H1 (cell line): ENCODE results near the gene MACF1.

Experiments
- ATF2 ChIP-seq: IDR thresholded peaks from 2 replicates; pipeline ENCODE4 v1.6.1; 2012; ENCODE audit warnings: low read length, inconsistent platforms
- ATF3 ChIP-seq: IDR thresholded peaks from 2 replicates; pipeline ENCODE4 v1.6.1; 2011; ENCODE audit warnings: low read depth, mild to moderate bottlenecking, low read length; ENCODE audit not compliant: insufficient read depth
- CHD7 ChIP-seq: fragments of 300-600 bp; sonication (generic); IDR thresholded peaks from 2 replicates; pipeline ENCODE4 v1.7.1; 2012; ENCODE audit warnings: low read length, moderate library complexity, mild to moderate bottlenecking, inconsistent platforms; ENCODE audit not compliant: insufficient replicate concordance
- CTCF ChIP-seq, 3 experiments: IDR thresholded peaks; 1 replicate in 2 of 3; 2 replicates in 1 of 3; pipeline versions ENCODE4 v1.5.1 to v1.6.1; 2011; ENCODE audit warnings: low read length in 3 of 3, mild to moderate bottlenecking in 3 of 3, inconsistent platforms in 2 of 3, low read depth in 1 of 3, moderate library complexity in 1 of 3; ENCODE audit not compliant: insufficient read depth in 1 of 3; ENCODE audit errors: control extremely low read depth in 1 of 3
- EP300 ChIP-seq, 2 experiments: IDR thresholded peaks; 1 replicate in 1 of 2; 2 replicates in 1 of 2; pipeline ENCODE4 v1.6.1; 2011 to 2012; ENCODE audit warnings: low read depth in 2 of 2, low read length in 2 of 2, mild to moderate bottlenecking in 2 of 2, borderline replicate concordance in 1 of 2, inconsistent platforms in 1 of 2, moderate library complexity in 1 of 2
- EZH2 ChIP-seq: fragments of 200-600 bp; sonication (generic); IDR thresholded peaks from 2 replicates; pipeline ENCODE4 v1.7.1; 2012; ENCODE audit warnings: low read depth, mild to moderate bottlenecking, moderate library complexity, low read length, inconsistent platforms; ENCODE audit not compliant: severe bottlenecking
- HDAC6 ChIP-seq: IDR thresholded peaks from one replicate; pipeline ENCODE4 v1.7.1; 2012; ENCODE audit warnings: low read depth, mild to moderate bottlenecking, inconsistent platforms, low read length, moderate library complexity
- KDM1A ChIP-seq: fragments of 200-600, 300-600 bp; sonication (generic); IDR thresholded peaks from 2 replicates; pipeline ENCODE4 v1.7.1; 2016; ENCODE audit warnings: mild to moderate bottlenecking, low read length, borderline replicate concordance
- MAX ChIP-seq: IDR thresholded peaks from 2 replicates; pipeline ENCODE4 v1.6.1; 2012; ENCODE audit warnings: inconsistent platforms
- POLR2A ChIP-seq, 2 experiments: IDR thresholded peaks; 1 replicate in 1 of 2; 2 replicates in 1 of 2; pipeline ENCODE4 v1.6.1; 2011; ENCODE audit warnings: low read depth in 2 of 2, low read length in 2 of 2, mild to moderate bottlenecking in 2 of 2; ENCODE audit errors: control extremely low read depth in 1 of 2
- POLR2AphosphoS5 ChIP-seq: IDR thresholded peaks from 2 replicates; pipeline ENCODE4 v1.6.1; 2011; ENCODE audit warnings: low read depth, low read length
- RFX5 ChIP-seq: IDR thresholded peaks from 2 replicates; pipeline ENCODE4 v1.6.1; 2011; ENCODE audit warnings: low read depth, low read length, improper control_type of control experiment, borderline replicate concordance
- TCF12 ChIP-seq: IDR thresholded peaks from 2 replicates; pipeline ENCODE4 v1.6.1; 2011; ENCODE audit warnings: low read depth, mild to moderate bottlenecking, low read length

- no peak for TF ChIP-seq CTCF (IDR thresholded peaks at IDR 0.05; ENCODE audit: control extremely low read depth in 1 of 3, insufficient read depth in 1 of 3, low read depth in 1 of 3, low read length in 3 of 3)
- no peak for TF ChIP-seq EP300 (IDR thresholded peaks at IDR 0.05; ENCODE audit: borderline replicate concordance in 1 of 2, low read depth in 2 of 2, low read length in 2 of 2)
- no peak for TF ChIP-seq TCF12
- TF ChIP-seq HDAC6: no peak
- no peak for TF ChIP-seq ATF2
- no peak for TF ChIP-seq MAX
- no peak for TF ChIP-seq POLR2AphosphoS5
- TF ChIP-seq CHD7: no peak
- no peak for TF ChIP-seq KDM1A
- TF ChIP-seq ATF3: no peak
- no peak for TF ChIP-seq POLR2A (IDR thresholded peaks at IDR 0.05; ENCODE audit: control extremely low read depth in 1 of 2, low read depth in 2 of 2, low read length in 2 of 2)
- no peak for TF ChIP-seq RFX5
- TF ChIP-seq EZH2: no peak
Measured at GRCh38 chr1:39394059-39394458, 189.6 kb downstream of the MACF1 start.
